MCF 10A (cell line): ENCODE results near the gene GDPGP1. TPM values are rescaled to one million over a fixed set of nuclear protein-coding genes. Genes with fewer than 3 reads are reported as not detected.

ENCODE experiments used
- BruUV-seq: library from RNA; stranded (reverse); fragments of 400-500 nt; replicated peaks from 2 replicates; lab custom pipeline; 2021; lab: Mats Ljungman, UMichigan
- CTCF ChIA-PET: fragments of 300-600 bp; sonication (Branson Sonifier 250); formaldehyde crosslinking; extraction: SDS; loops from one replicate; lab custom pipeline; 2021; ENCODE audit warnings: antibody characterized with exemption, inconsistent platforms; lab: Yijun Ruan, JAX
- POLR2A ChIA-PET: fragments of 300-600, 350-650 bp; sonication (Branson Sonifier 250); formaldehyde crosslinking; extraction: SDS; loops from one replicate; lab custom pipeline; 2020; ENCODE audit warnings: antibody characterized with exemption, inconsistent platforms; lab: Yijun Ruan, JAX
- DNase-seq: peaks from one replicate; pipeline ENCODE4 v3.0.0-alpha.2; 2018; ENCODE audit not compliant: unreplicated experiment
- H3K27ac Mint-ChIP-seq: one replicate; pipeline ENCODE4 v1.8.0; 2022; ENCODE audit warnings: mild to moderate bottlenecking, low read depth, mixed read lengths; ENCODE audit not compliant: unreplicated experiment
- H3K27me3 Mint-ChIP-seq: one replicate; pipeline ENCODE4 v1.8.0; 2022; ENCODE audit warnings: mixed read lengths; ENCODE audit not compliant: insufficient read depth, unreplicated experiment
- H3K36me3 Mint-ChIP-seq: one replicate; pipeline ENCODE4 v1.8.0; 2022; ENCODE audit warnings: mild to moderate bottlenecking, moderate library complexity, mixed read lengths; ENCODE audit not compliant: insufficient read depth, unreplicated experiment
- H3K4me1 Mint-ChIP-seq: one replicate; pipeline ENCODE4 v1.8.0; 2022; ENCODE audit warnings: mixed read lengths; ENCODE audit not compliant: insufficient read depth, unreplicated experiment
- H3K4me3 Mint-ChIP-seq: one replicate; pipeline ENCODE4 v1.8.0; 2022; ENCODE audit warnings: mild to moderate bottlenecking, moderate library complexity, mixed read lengths; ENCODE audit not compliant: unreplicated experiment
- H3K9me3 Mint-ChIP-seq: one replicate; pipeline ENCODE4 v1.8.0; 2022; ENCODE audit warnings: mixed read lengths; ENCODE audit not compliant: unreplicated experiment
- CTCF ChIP-seq: fragments of 200-600 bp; IDR thresholded peaks from one replicate; pipeline ENCODE4 v1.8.0; 2022; ENCODE audit warnings: antibody characterized with exemption, mild to moderate bottlenecking; ENCODE audit not compliant: unreplicated experiment
- intact Hi-C: fragments of 100-400 bp; cut with micrococcal nuclease; formaldehyde crosslinking; loops from 2 replicates; pipeline ENCODE4 v1.14.1; 2022
- total RNA-seq: library from RNA; stranded (reverse); gene quantifications from 2 replicates; pipeline ENCODE4 v1.2.3, GENCODE V29; 2022

Gene GDPGP1
- total RNA-seq, 1 experiment from 2014 or later = 3.4 TPM

GRCh38 chr15:90214553-90215196 is 19.3 kb upstream of the GDPGP1 start:
- intact Hi-C loops = no loop called here
- no peak overlapping the region for H3K27ac Mint-ChIP-seq
- BruUV-seq = no TSS peak
- no peaks in the 10 kb centered on the region for H3K27me3 Mint-ChIP-seq
- peaks cover 39% of the 10 kb centered on the region for H3K4me1 Mint-ChIP-seq
- ChIA-PET POLR2A (interaction anchor here (0.5 to 7.0 kb wide), 11 partner anchors 8 to 187 kb away, joined by 3 to 99 read pairs (median 3); partner anchors contain the start of genes CIB1, GDPGP1 and SEMA4B), CTCF (interaction anchor here (0.6 to 5.6 kb wide), 12 partner anchors 9 to 483 kb away, joined by 3 to 40 read pairs (median 4); partner anchors contain the start of genes CIB1, GDPGP1 and SEMA4B)
- peak; percentile 23 for TF ChIP-seq CTCF
- H3K9me3 Mint-ChIP-seq = no peaks in the 10 kb centered on the region
- H3K36me3 Mint-ChIP-seq = peaks cover 23% of the 10 kb centered on the region
- no peak overlapping the region for H3K4me3 Mint-ChIP-seq
- no peak for DNase-seq

GRCh38 chr15:90217671-90218394 is 16.2 kb upstream of the GDPGP1 start:
- Mint-ChIP-seq H3K4me3 (no peak overlapping the region), H3K4me1 (peaks cover 11% of the 10 kb centered on the region), H3K36me3 (peaks cover 40% of the 10 kb centered on the region), H3K27ac (no peak overlapping the region), H3K9me3 (no peaks in the 10 kb centered on the region), H3K27me3 (no peaks in the 10 kb centered on the region)
- ChIA-PET CTCF (interaction anchor here (0.6 to 4.9 kb wide), 7 partner anchors 15 to 77 kb away, joined by 3 to 43 read pairs (median 6); partner anchors contain the start of genes CIB1, GDPGP1 and SEMA4B), POLR2A (interaction anchor here (0.7 to 1.4 kb wide), 5 partner anchors 11 to 522 kb away, joined by 3 to 6 read pairs (median 3); partner anchors contain the start of genes CIB1 and GDPGP1)
- BruUV-seq = no TSS peak
- TF ChIP-seq CTCF = no peak
- no peak for DNase-seq
- intact Hi-C loops = no loop called here

GRCh38 chr15:90219421-90220141 is 14.4 kb upstream of the GDPGP1 start:
- no peak for DNase-seq
- H3K4me1 Mint-ChIP-seq = no peaks in the 10 kb centered on the region
- H3K4me3 Mint-ChIP-seq = no peak overlapping the region
- no peaks in the 10 kb centered on the region for H3K9me3 Mint-ChIP-seq
- intact Hi-C loops = no loop called here
- no peak overlapping the region for H3K27ac Mint-ChIP-seq
- TF ChIP-seq CTCF = peak; percentile 70
- CTCF ChIA-PET = interaction anchor here (0.7 to 4.9 kb wide), 6 partner anchors 12 to 115 kb away, joined by 4 to 48 read pairs (median 21); partner anchors contain the start of genes CIB1 and GDPGP1
- POLR2A ChIA-PET = interaction anchor here (0.7 to 1.0 kb wide), 2 partner anchors 15 to 31 kb away, joined by 3 to 4 read pairs; partner anchors contain the start of gene GDPGP1
- no TSS peak for BruUV-seq
- H3K36me3 Mint-ChIP-seq = peaks cover 48% of the 10 kb centered on the region
- H3K27me3 Mint-ChIP-seq = no peaks in the 10 kb centered on the region
